HCT116 (cell line): ENCODE results near the gene NUDC.

Experiments
- CTCF ChIP-seq, 3 experiments: fragments of 200-600 bp in 1 of 3; sonication (generic) in 1 of 3; IDR thresholded peaks in 2 of 3; conservative IDR thresholded peaks in 1 of 3; 2 replicates each; pipeline ENCODE4 v1.5.1; 2012 to 2017; ENCODE audit warnings: low read depth in 2 of 3, low read length in 2 of 3, antibody characterized with exemption in 1 of 3, borderline replicate concordance in 1 of 3, control low read depth in 1 of 3, mild to moderate bottlenecking in 1 of 3, mixed read lengths in 1 of 3, mixed run types in 1 of 3, moderate library complexity in 1 of 3; ENCODE audit not compliant: insufficient read depth in 1 of 3
- EZH2phosphoT487 ChIP-seq: fragments of 200-600 bp; IDR thresholded peaks from 2 replicates; pipeline ENCODE4 v1.6.1; 2018; ENCODE audit warnings: antibody characterized with exemption, borderline replicate concordance
- POLR2A ChIP-seq: IDR thresholded peaks from 2 replicates; pipeline ENCODE4 v1.7.0; 2011; ENCODE audit warnings: borderline replicate concordance; ENCODE audit not compliant: insufficient read depth, insufficient read length; ENCODE audit errors: extremely low read depth
- SP1 ChIP-seq: IDR thresholded peaks from 2 replicates; pipeline ENCODE4 v1.6.1; 2012; ENCODE audit warnings: low read depth
- ZFX ChIP-seq: fragments of 450-650 bp; IDR thresholded peaks from 2 replicates; pipeline ENCODE4 v1.6.1; 2017

- TF ChIP-seq ZFX (no peak), CTCF (IDR thresholded peaks at IDR 0.05 in 2 of 3, conservative IDR thresholded peaks at IDR 0.05 in 1 of 3; ENCODE audit: borderline replicate concordance in 1 of 3, insufficient read depth in 1 of 3, low read depth in 2 of 3, low read length in 2 of 3) (no peak), POLR2A (no peak), SP1 (no peak), EZH2phosphoT487 (no peak)
Measured at GRCh38 chr1:26951821-26952497, 30.4 kb downstream of the NUDC start.
